ENCODE measurements around the gene GRK5. TPM values are rescaled to one million over a fixed set of nuclear protein-coding genes. Genes with fewer than 3 reads are reported as not detected.

The GRK5 gene
- total RNA-seq, 1 experiment from 2014 or later = 1.2 TPM

DNA sequence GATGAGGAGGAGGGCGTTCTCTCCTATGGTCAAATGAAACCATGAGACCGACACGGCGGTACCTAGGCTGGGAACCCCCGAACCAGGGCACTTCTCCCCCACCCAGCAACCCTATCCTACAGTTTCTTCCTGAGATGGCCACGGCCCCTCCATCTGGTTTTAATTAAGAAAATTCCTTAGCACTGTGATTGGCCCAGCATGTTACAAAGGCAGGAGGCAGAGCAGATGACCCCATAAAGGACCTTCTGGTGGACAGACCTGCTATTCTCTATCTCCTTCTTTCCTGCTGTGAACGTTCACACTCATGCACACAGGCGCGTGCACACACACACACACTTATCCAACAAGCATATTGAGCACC lies 205.7 kb downstream of the GRK5 start:
- Histone ChIP-seq H4K5ac (ENCODE audit: insufficient read length, low read depth, low read length) (no peak overlapping the region), H2BK5ac (ENCODE audit: insufficient read length, low read length) (no peak overlapping the region), H3K9me3 (ENCODE audit: control insufficient read depth, low read depth, low read length) (no peaks in the 10 kb centered on the region), H3K4me2 (ENCODE audit: insufficient read depth, insufficient read length, low read length) (no peak overlapping the region), H3K23me2 (ENCODE audit: insufficient read length, low read depth, low read length, poor library complexity, severe bottlenecking) (no peaks in the 10 kb centered on the region), H2BK120ac (ENCODE audit: low read depth, low read length, poor library complexity, severe bottlenecking) (no peak overlapping the region), H3K23ac (ENCODE audit: insufficient read length, low read depth, low read length) (no peak overlapping the region), H2AFZ (ENCODE audit: low read length) (no peak overlapping the region), H3K9ac (ENCODE audit: extremely low read depth, insufficient read length, low read length) (no peak overlapping the region), H3K27ac (ENCODE audit: insufficient read length, low read depth, low read length) (no peak overlapping the region), H4K20me1 (ENCODE audit: control insufficient read depth, insufficient read depth, insufficient read length) (no peaks in the 10 kb centered on the region), H3K79me1 (ENCODE audit: insufficient read depth, low read depth, low read length, poor library complexity, severe bottlenecking) (no peaks in the 10 kb centered on the region), H4K91ac (ENCODE audit: insufficient read length, low read depth, low read length) (no peak overlapping the region), H3T11ph (ENCODE audit: low read length) (no peak overlapping the region), H3K4me1 (ENCODE audit: insufficient read depth, low read length) (no peaks in the 10 kb centered on the region), H3K27me3 (ENCODE audit: insufficient read depth, low read length) (no peaks in the 10 kb centered on the region), H2BK15ac (ENCODE audit: low read depth, low read length) (no peak overlapping the region), H3K18ac (ENCODE audit: insufficient read length, low read depth, low read length) (no peak overlapping the region), H3K79me2 (ENCODE audit: insufficient read depth, low read length) (no peaks in the 10 kb centered on the region), H2AK5ac (ENCODE audit: insufficient read length, low read length) (no peak overlapping the region), H3K14ac (ENCODE audit: insufficient read depth, low read length) (no peak overlapping the region), H2BK12ac (ENCODE audit: insufficient read length, low read depth, low read length) (no peak overlapping the region), H3K4ac (ENCODE audit: low read depth, low read length) (no peak overlapping the region), H4K8ac (replicated peaks; ENCODE audit: insufficient read length, low read depth, low read length) (no peak overlapping the region), H3K56ac (ENCODE audit: insufficient read length, low read depth, low read length) (no peak overlapping the region), H2BK20ac (ENCODE audit: low read depth, low read length, poor library complexity, severe bottlenecking) (no peak overlapping the region)
- Mint-ChIP-seq H3K9me3 (no peaks in the 10 kb centered on the region), H3K4me3 (peak overlapping the region in 1 of 2 experiments; percentile 7; a peak in 1 of 5 replicates), H3K4me1 (peaks cover 9 to 15% of the 10 kb centered on the region in 2 experiments), H3K27ac (no peak overlapping the region; a peak in 1 of 7 replicates), H3K36me3 (ENCODE audit: insufficient read depth in 1 of 3, low read depth in 3 of 3) (no peaks in the 10 kb centered on the region), H3K27me3 (ENCODE audit: low read depth) (peaks cover 4% of the 10 kb centered on the region)
- DNase-seq = no peak
- no CpG with 5 or more reads among the region's 9 CpGs for WGBS (ENCODE audit: extremely low coverage, insufficient read length, low lambda C conversion rate)
- TF ChIP-seq CTCF (conservative IDR thresholded peaks at IDR 0.05) = no peak

Measured in H9 (cell line).